ENCODE measurements around the gene LVRN. TPM values are rescaled to one million over a fixed set of nuclear protein-coding genes. Genes with fewer than 3 reads are reported as not detected.

Gene LVRN
- total and polyA plus RNA-seq, 2 of the 13 experiments (the other 11 are each of a cell fraction or from before 2014, with no cell fraction given) = 0.09 to 0.20 TPM

GRCh38 chr5:115985802-115986757 is 23.8 kb downstream of the LVRN start:
- H3K36me3 ChIP-seq (replicated peaks in 1 of 2; ENCODE audit: control insufficient read depth in 1 of 2, insufficient read depth in 2 of 2, low read length in 2 of 2) = no peaks in the 10 kb centered on the region
- intact Hi-C loops (cut with micrococcal nuclease; ENCODE audit: unreplicated experiment) = no loop called here
- no peak overlapping the region for H3K9ac ChIP-seq (ENCODE audit: insufficient read depth, low read depth, low read length)
- no TSS peak for BruUV-seq (replicated peaks)
- H2AFZ ChIP-seq (ENCODE audit: low read length) = no peak overlapping the region
- no peak overlapping the region for H3K27ac ChIP-seq (ENCODE audit: extremely low read length, insufficient read depth, low read length)
- no peak for ATAC-seq
- POLR2A ChIA-PET = no interaction called here
- no peak overlapping the region for H3K4me3 ChIP-seq (replicated peaks in 1 of 3; ENCODE audit: insufficient read depth in 1 of 3, low read depth in 2 of 3, low read length in 3 of 3)
- DNase-seq (ENCODE audit: low spot score) = no peak
- no peaks in the 10 kb centered on the region for H3K79me2 ChIP-seq (ENCODE audit: insufficient read depth, low read length)
- in situ Hi-C loops (cut with HindIII; ENCODE audit: extremely low pct_ligation_motif_present, low pct_unique_long_range_greater_than_20kb) = no loop called here
- H3K4me1 ChIP-seq (ENCODE audit: insufficient read depth, low read length) = no peaks in the 10 kb centered on the region
- 13% methylated on average over 9 of the region's 10 CpGs for WGBS (ENCODE audit: low lambda C conversion rate)
- no peak overlapping the region for H3K4me2 ChIP-seq (ENCODE audit: low read depth, low read length)
- peaks cover 0 to 17% of the 10 kb centered on the region in 2 experiments; a peak in 2 of 5 replicates for H3K27me3 ChIP-seq (ENCODE audit: control insufficient read depth in 1 of 2, insufficient read depth in 2 of 2, low read length in 2 of 2)
- no peak for FAIRE-seq
- no peaks in the 10 kb centered on the region for H4K20me1 ChIP-seq (ENCODE audit: insufficient read depth, low read length)
- CTCF ChIA-PET (ENCODE audit: low intra/inter-chr PET ratio, low total read pairs) = no interaction called here
- H3K9me3 ChIP-seq (ENCODE audit: low read length) = no peaks in the 10 kb centered on the region
- TF ChIP-seq ZNF280B (CRISPR knock-in tag; IDR thresholded peaks at IDR 0.05; ENCODE audit: borderline replicate concordance) (no peak), LCORL (IDR thresholded peaks at IDR 0.05) (no peak), LCORL (CRISPR knock-in tag; IDR thresholded peaks at IDR 0.05) (no peak), ZNF572 (CRISPR knock-in tag; IDR thresholded peaks at IDR 0.05) (no peak), ZBTB33 (CRISPR knock-in tag; IDR thresholded peaks at IDR 0.05) (no peak), ZNF605 (CRISPR knock-in tag; IDR thresholded peaks at IDR 0.05) (no peak), GLI4 (CRISPR knock-in tag; IDR thresholded peaks at IDR 0.05; ENCODE audit: borderline replicate concordance) (no peak), ZNF496 (CRISPR knock-in tag; IDR thresholded peaks at IDR 0.05; ENCODE audit: insufficient replicate concordance) (no peak), NPAS2 (CRISPR knock-in tag; IDR thresholded peaks at IDR 0.05; ENCODE audit: borderline replicate concordance) (no peak), AHR (CRISPR knock-in tag; IDR thresholded peaks at IDR 0.05) (no peak), ESRRA (CRISPR knock-in tag; IDR thresholded peaks at IDR 0.05; ENCODE audit: low read depth) (no peak), ZNF883 (CRISPR knock-in tag; IDR thresholded peaks at IDR 0.05; ENCODE audit: not compliant biosample characterization) (no peak), HOXA3 (CRISPR knock-in tag; IDR thresholded peaks at IDR 0.05) (no peak), SMARCE1 (IDR thresholded peaks at IDR 0.05; ENCODE audit: borderline replicate concordance) (no peak), ZFP91 (CRISPR knock-in tag; IDR thresholded peaks at IDR 0.05; ENCODE audit: borderline replicate concordance) (no peak), GPBP1L1 (CRISPR knock-in tag; IDR thresholded peaks at IDR 0.05) (no peak), RFX3 (CRISPR knock-in tag; IDR thresholded peaks at IDR 0.05) (no peak)
